Vagina (tissue), 2 donors: ENCODE data around the gene ALG12.

Source experiments
- POLR2A ChIP-seq, 2 donors: fragments of 450-650 bp; IDR thresholded peaks; one replicate each; pipeline ENCODE4 v1.6.1; 2017; ENCODE audit warnings: antibody characterized with exemption in 2 of 2, mild to moderate bottlenecking in 2 of 2, moderate library complexity in 2 of 2
- POLR2AphosphoS5 ChIP-seq, 2 donors: sonication (generic); formaldehyde crosslinking; IDR thresholded peaks; one replicate each; pipeline ENCODE4 v1.9.0; 2017; ENCODE audit warnings: antibody characterized with exemption in 2 of 2, mild to moderate bottlenecking in 2 of 2, low read depth in 1 of 2; ENCODE audit not compliant: insufficient read depth in 1 of 2
- TF ChIP-seq, protein P1 (sequence below), 3 experiments: fragments of 450-650 bp in 2 of 3; fragments of 200-600 bp in 1 of 3; sonication (generic) in 1 of 3; IDR thresholded peaks; one replicate each; pipeline ENCODE4 v1.5.1; 2017 to 2019; ENCODE audit warnings: antibody characterized with exemption in 3 of 3, mild to moderate bottlenecking in 2 of 3, moderate library complexity in 2 of 3

DNA sequence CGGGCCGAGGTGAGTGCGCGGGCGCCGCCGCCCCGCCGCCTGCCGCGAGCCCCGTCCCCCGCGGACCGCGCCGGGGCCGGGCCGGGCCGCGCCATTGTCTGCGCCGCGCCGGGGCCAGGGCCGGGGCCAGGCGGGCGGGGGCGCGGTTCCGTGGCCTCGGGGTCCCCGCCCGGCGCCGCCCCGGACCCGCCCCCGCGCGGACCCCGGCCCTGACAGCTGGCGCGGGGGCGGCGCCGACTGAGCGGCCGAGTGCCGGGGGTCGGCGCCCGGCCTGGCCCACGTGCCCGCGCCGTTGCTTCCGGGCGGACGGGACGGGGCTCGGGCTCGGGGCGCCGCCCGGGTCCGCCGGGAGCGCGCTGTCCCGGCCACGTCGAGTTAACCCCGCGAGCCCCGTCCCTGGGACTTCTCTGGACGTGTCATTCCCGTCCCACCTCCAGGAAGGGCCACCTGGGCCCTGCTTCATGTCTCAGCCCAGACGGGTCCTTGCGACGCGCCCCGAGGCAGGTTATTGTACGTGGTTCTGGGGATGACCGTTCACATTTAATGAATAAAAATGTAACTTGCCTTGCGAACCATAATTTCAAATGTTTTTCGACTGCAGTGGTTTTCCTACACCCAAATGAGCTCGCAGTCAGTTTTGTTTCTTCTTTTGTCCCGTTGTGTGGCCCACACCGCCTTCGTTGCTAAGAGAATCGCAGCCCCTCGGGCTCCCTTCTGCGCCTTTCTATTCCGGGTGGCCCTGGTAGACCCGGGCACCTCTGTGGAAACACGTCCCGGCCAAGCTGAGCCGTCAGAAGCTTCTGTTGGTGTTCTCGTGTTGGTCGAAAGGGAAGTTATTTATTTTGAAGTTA, 64.0 kb downstream of the ALG12 start:
- no peak for TF ChIP-seq POLR2A (IDR thresholded peaks at IDR 0.05)
- TF ChIP-seq, protein P1, sequence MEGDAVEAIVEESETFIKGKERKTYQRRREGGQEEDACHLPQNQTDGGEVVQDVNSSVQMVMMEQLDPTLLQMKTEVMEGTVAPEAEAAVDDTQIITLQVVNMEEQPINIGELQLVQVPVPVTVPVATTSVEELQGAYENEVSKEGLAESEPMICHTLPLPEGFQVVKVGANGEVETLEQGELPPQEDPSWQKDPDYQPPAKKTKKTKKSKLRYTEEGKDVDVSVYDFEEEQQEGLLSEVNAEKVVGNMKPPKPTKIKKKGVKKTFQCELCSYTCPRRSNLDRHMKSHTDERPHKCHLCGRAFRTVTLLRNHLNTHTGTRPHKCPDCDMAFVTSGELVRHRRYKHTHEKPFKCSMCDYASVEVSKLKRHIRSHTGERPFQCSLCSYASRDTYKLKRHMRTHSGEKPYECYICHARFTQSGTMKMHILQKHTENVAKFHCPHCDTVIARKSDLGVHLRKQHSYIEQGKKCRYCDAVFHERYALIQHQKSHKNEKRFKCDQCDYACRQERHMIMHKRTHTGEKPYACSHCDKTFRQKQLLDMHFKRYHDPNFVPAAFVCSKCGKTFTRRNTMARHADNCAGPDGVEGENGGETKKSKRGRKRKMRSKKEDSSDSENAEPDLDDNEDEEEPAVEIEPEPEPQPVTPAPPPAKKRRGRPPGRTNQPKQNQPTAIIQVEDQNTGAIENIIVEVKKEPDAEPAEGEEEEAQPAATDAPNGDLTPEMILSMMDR (IDR thresholded peaks at IDR 0.05), result no peak
- no peak for TF ChIP-seq POLR2AphosphoS5 (IDR thresholded peaks at IDR 0.05; ENCODE audit: insufficient read depth in 1 of 2, low read depth in 1 of 2)
